Measurements from ENCODE around the gene ANKK1. TPM values are rescaled to one million over a fixed set of nuclear protein-coding genes. Genes with fewer than 3 reads are reported as not detected.

Gene ANKK1

GRCh38 chr11:113446112-113446511, 58.5 kb downstream of the ANKK1 start:
- Histone ChIP-seq H3K4me2 (ENCODE audit: low read length) (no peak overlapping the region), H3K4me1 (ENCODE audit: control insufficient read depth, insufficient read depth, low read length) (peaks cover 4% of the 10 kb centered on the region), H3K9ac (ENCODE audit: low read depth, low read length) (no peak overlapping the region), H3K27me3 (ENCODE audit: control insufficient read depth, insufficient read depth, low read length) (peaks cover 57% of the 10 kb centered on the region), H3K4me3 (ENCODE audit: low read length) (no peak overlapping the region), H3K36me3 (ENCODE audit: insufficient read depth, low read length) (no peaks in the 10 kb centered on the region), H3K9me3 (replicated peaks; ENCODE audit: low read length) (no peaks in the 10 kb centered on the region)

GRCh38 chr11:113446938-113447337, 59.4 kb downstream of the ANKK1 start:
- H3K4me1 ChIP-seq (ENCODE audit: control insufficient read depth, insufficient read depth, low read length): peaks cover 7% of the 10 kb centered on the region
- no peak overlapping the region for H3K9ac ChIP-seq (ENCODE audit: low read depth, low read length)
- no peak overlapping the region for H3K4me2 ChIP-seq (ENCODE audit: low read length)
- H3K4me3 ChIP-seq (ENCODE audit: low read length): no peak overlapping the region
- no peaks in the 10 kb centered on the region for H3K36me3 ChIP-seq (ENCODE audit: insufficient read depth, low read length)
- H3K27me3 ChIP-seq (ENCODE audit: control insufficient read depth, insufficient read depth, low read length): peaks cover 52% of the 10 kb centered on the region
- H3K9me3 ChIP-seq (replicated peaks; ENCODE audit: low read length): no peaks in the 10 kb centered on the region

GRCh38 chr11:113447621-113448315, 60.2 kb downstream of the ANKK1 start:
- Histone ChIP-seq H3K4me1 (ENCODE audit: control insufficient read depth, insufficient read depth, low read length) (peaks cover 12% of the 10 kb centered on the region), H3K9ac (ENCODE audit: low read depth, low read length) (no peak overlapping the region), H3K4me2 (ENCODE audit: low read length) (no peak overlapping the region)

GRCh38 chr11:113448316-113448677, 60.7 kb downstream of the ANKK1 start:
- H3K9me3 ChIP-seq (replicated peaks; ENCODE audit: low read length): no peaks in the 10 kb centered on the region
- H3K4me3 ChIP-seq (ENCODE audit: low read length): no peak overlapping the region
- no peaks in the 10 kb centered on the region for H3K36me3 ChIP-seq (ENCODE audit: insufficient read depth, low read length)
- no peak overlapping the region for H3K9ac ChIP-seq (ENCODE audit: low read depth, low read length)
- H3K4me2 ChIP-seq (ENCODE audit: low read length): no peak overlapping the region
- peaks cover 38% of the 10 kb centered on the region for H3K27me3 ChIP-seq (ENCODE audit: control insufficient read depth, insufficient read depth, low read length)
- peaks cover 14% of the 10 kb centered on the region for H3K4me1 ChIP-seq (ENCODE audit: control insufficient read depth, insufficient read depth, low read length)

More at GRCh38 chr11:113447621-113448315, 60.2 kb downstream of the ANKK1 start:
- Histone ChIP-seq H3K4me3 (ENCODE audit: low read length) (no peak overlapping the region), H3K27me3 (ENCODE audit: control insufficient read depth, insufficient read depth, low read length) (peaks cover 43% of the 10 kb centered on the region), H3K36me3 (ENCODE audit: insufficient read depth, low read length) (no peaks in the 10 kb centered on the region), H3K9me3 (replicated peaks; ENCODE audit: low read length) (no peaks in the 10 kb centered on the region)

- Histone ChIP-seq H3K4me1 (ENCODE audit: control insufficient read depth, insufficient read depth, low read length) (peaks cover 14% of the 10 kb centered on the region), H3K27me3 (ENCODE audit: control insufficient read depth, insufficient read depth, low read length) (peaks cover 35% of the 10 kb centered on the region), H3K4me2 (ENCODE audit: low read length) (no peak overlapping the region), H3K4me3 (ENCODE audit: low read length) (no peak overlapping the region), H3K9ac (ENCODE audit: low read depth, low read length) (no peak overlapping the region), H3K36me3 (ENCODE audit: insufficient read depth, low read length) (no peaks in the 10 kb centered on the region), H3K9me3 (replicated peaks; ENCODE audit: low read length) (no peaks in the 10 kb centered on the region)
Observed at GRCh38 chr11:113449743-113450142, 62.2 kb downstream of the ANKK1 start.

Small RNA genes within 50 kb of the gene (small RNA-seq; reads per million reads assigned to genes)
- gene MIR4301: not detected

Data from skeletal muscle satellite cell (primary cell).